ENCODE data around the gene YY1. TPM values are rescaled to one million over a fixed set of nuclear protein-coding genes. Genes with fewer than 3 reads are reported as not detected.

YY1 gene
- total and polyA plus RNA-seq, 2 of the 8 experiments (the other 6 are each of a cell fraction or from before 2014, with no cell fraction given): 26.4 to 106 TPM

- TF ChIP-seq EP300 (IDR thresholded peaks at IDR 0.05; ENCODE audit: borderline replicate concordance in 1 of 2, low read depth in 2 of 2, low read length in 2 of 2): no peak
- peak in 1 of 2 experiments; percentile 53; a peak in 1 of 4 replicates for TF ChIP-seq SIN3A (conservative IDR thresholded peaks at IDR 0.05 in 1 of 2, IDR thresholded peaks at IDR 0.05 in 1 of 2; ENCODE audit: low read depth in 1 of 2, low read length in 2 of 2)
- peak; percentile 57; the same call in 1 of the 2 replicates for TF ChIP-seq MAX (IDR thresholded peaks at IDR 0.05)
- peak; percentile 48 for TF ChIP-seq CTBP2 (IDR thresholded peaks at IDR 0.05; ENCODE audit: borderline replicate concordance, insufficient read depth, insufficient read length, low read length)
- no peak for TF ChIP-seq ATF3 (IDR thresholded peaks at IDR 0.05; ENCODE audit: insufficient read depth, low read depth, low read length)
- peak; percentile 96 for TF ChIP-seq KDM1A (IDR thresholded peaks at IDR 0.05; ENCODE audit: borderline replicate concordance, low read length)
Measured at GRCh38 chr14:100221533-100222223, 17.3 kb upstream of the YY1 start (continued).
